ENCODE results near the gene IGSF9B. TPM values are rescaled to one million over a fixed set of nuclear protein-coding genes. Genes with fewer than 3 reads are reported as not detected.

The IGSF9B gene
- total RNA-seq, 1 donor from 2014 or later, result 5.5 TPM

GRCh38 chr11:133957900-133958299 is 1.1 kb upstream of the IGSF9B start:
- Histone ChIP-seq H3K9me3 (no peaks in the 10 kb centered on the region), H3K36me3 (no peaks in the 10 kb centered on the region), H3K27ac (peak overlapping the region; percentile 71), H3K4me1 (peaks cover 15% of the 10 kb centered on the region), H3K27me3 (ENCODE audit: low read depth) (peaks cover 34% of the 10 kb centered on the region), H3K4me3 (peak overlapping the region; percentile 73)
- DNase-seq, result peak; percentile 60
- intact Hi-C loops (cut with DNase I), result no loop called here
- TF ChIP-seq, protein P1, sequence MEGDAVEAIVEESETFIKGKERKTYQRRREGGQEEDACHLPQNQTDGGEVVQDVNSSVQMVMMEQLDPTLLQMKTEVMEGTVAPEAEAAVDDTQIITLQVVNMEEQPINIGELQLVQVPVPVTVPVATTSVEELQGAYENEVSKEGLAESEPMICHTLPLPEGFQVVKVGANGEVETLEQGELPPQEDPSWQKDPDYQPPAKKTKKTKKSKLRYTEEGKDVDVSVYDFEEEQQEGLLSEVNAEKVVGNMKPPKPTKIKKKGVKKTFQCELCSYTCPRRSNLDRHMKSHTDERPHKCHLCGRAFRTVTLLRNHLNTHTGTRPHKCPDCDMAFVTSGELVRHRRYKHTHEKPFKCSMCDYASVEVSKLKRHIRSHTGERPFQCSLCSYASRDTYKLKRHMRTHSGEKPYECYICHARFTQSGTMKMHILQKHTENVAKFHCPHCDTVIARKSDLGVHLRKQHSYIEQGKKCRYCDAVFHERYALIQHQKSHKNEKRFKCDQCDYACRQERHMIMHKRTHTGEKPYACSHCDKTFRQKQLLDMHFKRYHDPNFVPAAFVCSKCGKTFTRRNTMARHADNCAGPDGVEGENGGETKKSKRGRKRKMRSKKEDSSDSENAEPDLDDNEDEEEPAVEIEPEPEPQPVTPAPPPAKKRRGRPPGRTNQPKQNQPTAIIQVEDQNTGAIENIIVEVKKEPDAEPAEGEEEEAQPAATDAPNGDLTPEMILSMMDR (IDR thresholded peaks at IDR 0.05), result no peak
- ATAC-seq, result peak; percentile 53 to 78

GRCh38 chr11:133955945-133956421 is 785 bp downstream of the IGSF9B start:
- TF ChIP-seq, protein P1 (IDR thresholded peaks at IDR 0.05), result no peak
- Histone ChIP-seq H3K36me3 (no peaks in the 10 kb centered on the region), H3K4me1 (peaks cover 15% of the 10 kb centered on the region), H3K4me3 (peak overlapping the region; percentile 73), H3K27me3 (ENCODE audit: low read depth) (peaks cover 46% of the 10 kb centered on the region), H3K9me3 (no peaks in the 10 kb centered on the region), H3K27ac (no peak overlapping the region)
- intact Hi-C loops (cut with DNase I), result no loop called here
- ATAC-seq (no peak), DNase-seq (no peak)

DNA sequence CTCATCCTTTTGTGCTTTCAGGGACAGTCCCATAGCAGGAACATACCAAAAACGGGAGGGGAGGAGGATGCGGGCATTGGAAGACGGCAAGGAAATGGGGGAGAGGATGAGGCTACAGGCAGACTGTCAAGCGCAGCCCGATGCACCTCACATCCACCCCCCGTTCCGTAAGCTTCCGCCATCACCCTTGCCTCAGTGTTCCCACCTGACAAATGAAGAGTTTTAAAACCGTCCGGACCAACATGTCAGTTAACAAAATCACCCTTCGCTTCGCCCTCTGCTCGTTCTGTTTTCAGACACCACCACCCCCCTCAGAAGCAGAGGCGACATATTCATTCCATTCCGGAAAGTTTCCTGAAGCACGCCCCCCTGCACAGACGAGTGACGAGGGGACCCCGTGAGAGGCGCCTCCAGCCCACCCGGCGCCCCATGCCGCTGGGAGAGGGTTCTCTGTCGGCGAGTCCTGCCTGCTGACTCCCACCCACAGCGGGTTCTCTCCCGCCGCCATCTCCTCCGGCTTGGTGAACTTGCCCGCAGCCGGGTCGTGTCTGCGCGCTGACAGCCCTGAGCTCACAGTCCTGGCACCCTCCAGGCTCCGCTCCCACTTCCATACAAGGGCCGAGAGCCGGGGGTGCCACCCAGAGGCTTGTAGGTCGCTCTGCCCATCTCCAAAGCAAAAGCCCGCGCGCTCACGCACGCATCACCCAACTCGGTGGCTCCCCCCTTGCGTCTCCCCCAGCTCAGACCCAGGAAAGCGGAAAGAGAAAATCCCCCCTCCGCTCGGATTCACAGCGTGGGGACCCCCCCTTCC is 1.5 kb downstream of the IGSF9B start:
- ATAC-seq, result no peak
- intact Hi-C loops (cut with DNase I), result no loop called here
- H3K9me3 ChIP-seq, result no peaks in the 10 kb centered on the region
- peaks cover 15% of the 10 kb centered on the region for H3K4me1 ChIP-seq
- H3K27ac ChIP-seq, result no peak overlapping the region
- TF ChIP-seq, protein P1 (IDR thresholded peaks at IDR 0.05), result no peak
- no peaks in the 10 kb centered on the region for H3K36me3 ChIP-seq
- DNase-seq, result no peak
- peak overlapping the region; percentile 73 for H3K4me3 ChIP-seq
- peaks cover 53% of the 10 kb centered on the region for H3K27me3 ChIP-seq (ENCODE audit: low read depth)

DNA sequence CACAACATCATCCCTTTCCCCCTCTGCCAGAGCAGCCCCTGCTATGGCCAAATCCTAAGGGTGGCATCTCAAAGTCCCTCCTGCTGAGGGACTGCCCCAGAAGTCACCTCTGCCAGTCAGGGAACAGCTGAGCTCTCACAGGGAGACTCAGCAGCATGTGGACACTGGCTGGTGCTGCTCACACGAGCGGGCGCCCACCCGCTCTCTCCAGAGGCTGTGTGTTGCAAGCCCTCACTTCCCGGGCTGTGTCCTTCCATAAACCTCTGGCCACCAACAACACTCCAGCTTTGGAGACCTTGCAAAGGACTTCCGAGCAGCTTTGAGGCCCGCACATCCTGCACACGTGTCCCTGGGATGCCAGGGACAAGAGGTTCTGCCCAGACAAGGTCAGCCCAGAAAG is 2.8 kb downstream of the IGSF9B start:
- H3K36me3 ChIP-seq, result no peaks in the 10 kb centered on the region
- ATAC-seq (no peak), DNase-seq (no peak)
- peaks cover 62% of the 10 kb centered on the region for H3K27me3 ChIP-seq (ENCODE audit: low read depth)
- no peak overlapping the region for H3K4me3 ChIP-seq
- TF ChIP-seq, protein P1 (IDR thresholded peaks at IDR 0.05), result no peak
- H3K9me3 ChIP-seq, result no peaks in the 10 kb centered on the region
- intact Hi-C loops (cut with DNase I), result no loop called here
- H3K27ac ChIP-seq, result no peak overlapping the region
- peaks cover 15% of the 10 kb centered on the region for H3K4me1 ChIP-seq

DNA sequence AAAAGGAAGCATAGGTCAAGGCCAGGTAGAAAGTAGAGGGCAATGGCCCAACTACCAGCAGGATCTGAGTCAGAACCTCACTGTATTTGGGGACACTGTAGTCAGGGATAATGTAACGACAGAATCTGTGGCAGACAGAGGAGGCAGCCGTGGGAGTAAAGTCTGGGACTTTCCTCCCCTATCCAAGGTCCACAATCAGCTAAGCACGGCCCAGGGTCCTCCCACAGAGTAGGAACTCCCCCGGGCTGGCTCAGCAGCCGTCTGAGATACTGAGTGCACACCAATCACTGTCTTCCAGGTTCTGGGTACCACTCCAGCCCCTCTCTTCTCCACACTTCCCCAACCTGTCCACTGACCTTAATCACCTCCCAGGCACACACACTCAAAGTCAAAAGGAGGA is 3.2 kb downstream of the IGSF9B start:
- TF ChIP-seq, protein P1 (IDR thresholded peaks at IDR 0.05), result no peak
- no peaks in the 10 kb centered on the region for H3K9me3 ChIP-seq
- intact Hi-C loops (cut with DNase I), result no loop called here
- H3K36me3 ChIP-seq, result no peaks in the 10 kb centered on the region
- DNase-seq, result no peak
- no peak for ATAC-seq
- no peak overlapping the region for H3K27ac ChIP-seq
- H3K4me1 ChIP-seq, result peaks cover 15% of the 10 kb centered on the region
- H3K27me3 ChIP-seq (ENCODE audit: low read depth), result peaks cover 67% of the 10 kb centered on the region
- no peak overlapping the region for H3K4me3 ChIP-seq

All from lower lobe of right lung (tissue), 2 donors.